ENCODE data around the gene HNRNPR. TPM values are rescaled to one million over a fixed set of nuclear protein-coding genes. Genes with fewer than 3 reads are reported as not detected.
A peak's percentile ranks its signal among the peaks of the same experiment; 100 is the strongest.
"Not testable (repeated sequence)": the region's sequence is repeated elsewhere in the genome, so short reads cannot be mapped to it uniquely, and the experiment has no call there.

HNRNPR gene
- polyA plus RNA-seq, 3 donors, result 58.5 to 112 (median 82.9) TPM

DNA sequence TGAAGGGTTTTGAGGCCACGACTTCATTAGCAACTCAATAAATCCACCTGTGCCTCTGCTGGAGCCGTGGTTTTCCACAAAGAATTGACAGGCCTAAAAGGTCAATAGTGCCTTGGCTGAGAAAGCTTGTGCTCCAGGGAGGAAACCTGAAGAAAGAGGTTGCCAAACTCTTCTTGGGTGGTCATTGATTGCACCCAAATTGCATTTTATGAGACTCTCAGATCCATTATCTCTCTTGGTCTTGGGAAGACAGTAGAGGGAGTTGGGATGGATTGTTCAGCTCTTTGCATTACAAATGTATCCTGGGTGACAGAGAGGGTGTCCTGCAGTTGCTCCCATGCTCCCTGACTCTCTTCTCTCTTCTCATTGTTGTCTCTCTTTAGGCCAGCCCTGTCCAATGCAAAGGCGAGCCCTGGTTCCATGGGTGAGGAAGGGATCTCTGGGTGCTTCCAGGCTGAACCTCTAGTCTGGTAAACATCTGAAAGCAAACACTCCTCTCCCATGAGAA is 80.7 kb downstream of the HNRNPR start:
- Histone ChIP-seq H3K9me3 (replicated peaks in 1 of 2; ENCODE audit: control insufficient read depth in 1 of 2, insufficient read depth in 1 of 2, low read length in 2 of 2) (no peaks in the 10 kb centered on the region), H3K4me2 (replicated peaks; ENCODE audit: extremely low read depth, low read length, poor library complexity, severe bottlenecking) (no peak overlapping the region), H3K27me3 (ENCODE audit: control insufficient read depth in 2 of 2, insufficient read depth in 2 of 2, low read length in 2 of 2) (no peaks in the 10 kb centered on the region), H3K79me2 (ENCODE audit: insufficient read depth, low read length) (no peaks in the 10 kb centered on the region), H2AFZ (ENCODE audit: insufficient read depth, low read depth, low read length, poor library complexity, severe bottlenecking) (no peak overlapping the region), H3K36me3 (replicated peaks in 1 of 2; ENCODE audit: control insufficient read depth in 1 of 2, insufficient read depth in 2 of 2, low read length in 2 of 2) (no peaks in the 10 kb centered on the region), H3K9ac (ENCODE audit: insufficient read depth, low read length, poor library complexity, severe bottlenecking) (no peak overlapping the region), H4K20me1 (ENCODE audit: insufficient read depth, low read length) (no peaks in the 10 kb centered on the region), H3K4me3 (replicated peaks in 1 of 3; ENCODE audit: low read depth in 2 of 3, low read length in 3 of 3) (no peak overlapping the region), H3K4me1 (ENCODE audit: control insufficient read depth in 1 of 2, insufficient read depth in 2 of 2, low read length in 2 of 2) (no peaks in the 10 kb centered on the region), H3K27ac (ENCODE audit: low read depth in 1 of 2, low read length in 2 of 2) (no peak overlapping the region)
- Mint-ChIP-seq H3K36me3 (no peaks in the 10 kb centered on the region), H3K4me1 (peaks cover 5% of the 10 kb centered on the region), H3K9me3 (peaks cover 0 to 8% (median 0%) of the 10 kb centered on the region in 7 donors), H3K4me3 (no peak overlapping the region), H3K27ac (peak overlapping the region in 1 of 7 donors; percentile 46), H3K27me3 (ENCODE audit: low read depth in 3 of 3) (peaks cover 1 to 4% (median 3%) of the 10 kb centered on the region in 3 donors)
- WGBS (ENCODE audit: insufficient coverage), result no CpG with 5 or more reads among the region's 3 CpGs
- intact Hi-C loops (cut with micrococcal nuclease), result no loop called here
- TF ChIP-seq, protein P1, sequence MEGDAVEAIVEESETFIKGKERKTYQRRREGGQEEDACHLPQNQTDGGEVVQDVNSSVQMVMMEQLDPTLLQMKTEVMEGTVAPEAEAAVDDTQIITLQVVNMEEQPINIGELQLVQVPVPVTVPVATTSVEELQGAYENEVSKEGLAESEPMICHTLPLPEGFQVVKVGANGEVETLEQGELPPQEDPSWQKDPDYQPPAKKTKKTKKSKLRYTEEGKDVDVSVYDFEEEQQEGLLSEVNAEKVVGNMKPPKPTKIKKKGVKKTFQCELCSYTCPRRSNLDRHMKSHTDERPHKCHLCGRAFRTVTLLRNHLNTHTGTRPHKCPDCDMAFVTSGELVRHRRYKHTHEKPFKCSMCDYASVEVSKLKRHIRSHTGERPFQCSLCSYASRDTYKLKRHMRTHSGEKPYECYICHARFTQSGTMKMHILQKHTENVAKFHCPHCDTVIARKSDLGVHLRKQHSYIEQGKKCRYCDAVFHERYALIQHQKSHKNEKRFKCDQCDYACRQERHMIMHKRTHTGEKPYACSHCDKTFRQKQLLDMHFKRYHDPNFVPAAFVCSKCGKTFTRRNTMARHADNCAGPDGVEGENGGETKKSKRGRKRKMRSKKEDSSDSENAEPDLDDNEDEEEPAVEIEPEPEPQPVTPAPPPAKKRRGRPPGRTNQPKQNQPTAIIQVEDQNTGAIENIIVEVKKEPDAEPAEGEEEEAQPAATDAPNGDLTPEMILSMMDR (IDR thresholded peaks at IDR 0.05), result no peak
- DNase-seq, result no peak

DNA sequence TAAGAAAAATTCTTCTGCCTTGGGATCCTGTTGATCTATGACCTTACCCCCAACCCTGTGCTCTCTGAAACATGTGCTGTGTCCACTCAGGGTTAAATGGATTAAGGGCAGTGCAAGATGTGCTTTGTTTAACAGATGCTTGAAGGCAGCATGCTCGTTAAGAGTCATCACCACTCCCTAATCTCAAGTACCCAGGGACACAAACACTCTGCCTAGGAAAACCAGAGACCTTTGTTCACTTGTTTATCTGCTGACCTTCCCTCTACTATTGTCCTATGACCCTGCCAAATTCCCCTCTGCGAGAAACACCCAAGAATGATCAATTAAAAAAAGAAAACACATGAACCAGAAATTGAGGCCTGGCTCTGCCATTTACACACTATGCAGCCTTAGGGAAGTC is 86.0 kb downstream of the HNRNPR start:
- H2AFZ ChIP-seq (ENCODE audit: insufficient read depth, low read depth, low read length, poor library complexity, severe bottlenecking); H3K27me3 ChIP-seq (ENCODE audit: control insufficient read depth in 2 of 2, insufficient read depth in 2 of 2, low read length in 2 of 2); H3K27ac Mint-ChIP-seq; intact Hi-C loops (cut with micrococcal nuclease); H3K79me2 ChIP-seq (ENCODE audit: insufficient read depth, low read length); H3K27me3 Mint-ChIP-seq (ENCODE audit: low read depth in 3 of 3); H3K4me2 ChIP-seq (replicated peaks; ENCODE audit: extremely low read depth, low read length, poor library complexity, severe bottlenecking); H4K20me1 ChIP-seq (ENCODE audit: insufficient read depth, low read length); H3K9me3 ChIP-seq (replicated peaks in 1 of 2; ENCODE audit: control insufficient read depth in 1 of 2, insufficient read depth in 1 of 2, low read length in 2 of 2); H3K27ac ChIP-seq (ENCODE audit: low read depth in 1 of 2, low read length in 2 of 2); H3K4me1 Mint-ChIP-seq; H3K9ac ChIP-seq (ENCODE audit: insufficient read depth, low read length, poor library complexity, severe bottlenecking); DNase-seq; H3K4me3 ChIP-seq (replicated peaks in 1 of 3; ENCODE audit: low read depth in 2 of 3, low read length in 3 of 3); H3K4me1 ChIP-seq (ENCODE audit: control insufficient read depth in 1 of 2, insufficient read depth in 2 of 2, low read length in 2 of 2); H3K36me3 Mint-ChIP-seq; H3K4me3 Mint-ChIP-seq; H3K36me3 ChIP-seq (replicated peaks in 1 of 2; ENCODE audit: control insufficient read depth in 1 of 2, insufficient read depth in 2 of 2, low read length in 2 of 2): not testable (repeated sequence)
- 83% methylated on average over 1 of the region's 2 CpGs for WGBS (ENCODE audit: insufficient coverage)
- H3K9me3 Mint-ChIP-seq, result peaks cover 0 to 15% (median 2%) of the 10 kb centered on the region in 7 donors

DNA sequence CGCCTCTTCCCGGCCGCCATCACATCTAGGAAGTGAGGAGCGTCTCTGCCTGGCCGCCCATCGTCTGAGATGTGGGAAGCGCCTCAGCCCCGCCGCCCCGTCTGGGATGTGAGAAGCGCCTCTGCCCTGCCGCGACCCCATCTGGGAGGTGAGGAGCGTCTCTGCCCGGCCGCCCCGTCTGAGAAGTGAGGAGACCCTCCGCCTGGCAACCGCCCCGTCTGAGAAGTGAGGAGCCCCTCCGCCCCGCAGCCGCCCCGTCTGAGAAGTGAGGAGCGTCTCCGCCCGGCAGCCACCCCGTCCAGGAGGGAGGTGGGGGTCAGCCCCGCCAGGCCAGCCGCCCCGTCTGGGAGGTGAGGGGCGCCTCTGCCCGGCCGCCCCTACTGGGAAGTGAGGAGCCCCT is 86.7 kb downstream of the HNRNPR start:
- intact Hi-C loops (cut with micrococcal nuclease); H3K4me1 ChIP-seq (ENCODE audit: control insufficient read depth in 1 of 2, insufficient read depth in 2 of 2, low read length in 2 of 2); H3K27me3 ChIP-seq (ENCODE audit: control insufficient read depth in 2 of 2, insufficient read depth in 2 of 2, low read length in 2 of 2); H3K9me3 ChIP-seq (replicated peaks in 1 of 2; ENCODE audit: control insufficient read depth in 1 of 2, insufficient read depth in 1 of 2, low read length in 2 of 2); H2AFZ ChIP-seq (ENCODE audit: insufficient read depth, low read depth, low read length, poor library complexity, severe bottlenecking); H3K27me3 Mint-ChIP-seq (ENCODE audit: low read depth in 3 of 3); H4K20me1 ChIP-seq (ENCODE audit: insufficient read depth, low read length); H3K4me3 ChIP-seq (replicated peaks in 1 of 3; ENCODE audit: low read depth in 2 of 3, low read length in 3 of 3); H3K36me3 Mint-ChIP-seq; H3K36me3 ChIP-seq (replicated peaks in 1 of 2; ENCODE audit: control insufficient read depth in 1 of 2, insufficient read depth in 2 of 2, low read length in 2 of 2); H3K4me3 Mint-ChIP-seq; H3K4me2 ChIP-seq (replicated peaks; ENCODE audit: extremely low read depth, low read length, poor library complexity, severe bottlenecking); DNase-seq; H3K79me2 ChIP-seq (ENCODE audit: insufficient read depth, low read length); H3K9ac ChIP-seq (ENCODE audit: insufficient read depth, low read length, poor library complexity, severe bottlenecking); H3K4me1 Mint-ChIP-seq; H3K27ac ChIP-seq (ENCODE audit: low read depth in 1 of 2, low read length in 2 of 2); H3K27ac Mint-ChIP-seq: not testable (repeated sequence)
- 96% methylated on average over 20 of the region's 34 CpGs for WGBS (ENCODE audit: insufficient coverage)
- peaks cover 0 to 15% (median 2%) of the 10 kb centered on the region in 7 donors for H3K9me3 Mint-ChIP-seq
